ENCODE results near the gene MIEF1.

The MIEF1 gene

DNA sequence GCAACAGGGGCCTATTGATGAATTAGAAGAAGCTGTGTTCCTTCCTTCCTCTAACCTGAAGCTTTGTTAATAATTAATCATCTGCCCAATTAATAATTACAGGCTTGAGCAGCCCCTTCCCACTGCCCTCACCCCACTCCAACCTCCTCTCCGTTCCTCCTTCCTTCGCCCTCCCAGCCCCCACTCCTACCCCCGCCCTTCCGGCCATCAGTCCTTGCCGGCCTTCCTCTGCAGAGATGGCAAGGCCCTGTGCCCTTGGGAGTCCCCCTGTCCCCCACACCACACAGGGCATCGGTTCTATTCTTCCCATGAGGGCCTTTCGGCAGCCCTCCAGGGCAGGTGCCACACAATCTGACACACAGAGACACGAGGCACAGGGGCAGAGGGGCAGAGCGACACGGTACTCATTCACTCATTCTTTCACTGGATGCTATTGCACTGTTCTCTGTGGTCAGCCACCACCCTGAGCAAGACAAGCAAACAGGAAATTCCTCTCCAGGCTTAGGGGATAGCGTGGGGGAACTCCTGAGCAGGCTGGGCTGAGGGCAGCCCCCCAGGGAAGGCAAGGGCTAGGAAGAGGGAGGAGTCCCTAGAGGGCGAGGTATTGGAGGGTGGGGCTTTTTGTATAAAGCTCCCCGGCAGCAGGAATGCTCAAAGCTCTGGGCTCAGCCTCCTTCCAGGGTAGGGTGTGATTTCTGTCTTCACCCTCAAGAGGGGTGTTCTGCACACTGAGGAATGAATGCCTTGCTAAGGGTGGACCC lies 30.5 kb upstream of the MIEF1 start:
- DNase-seq, result no peak

DNA sequence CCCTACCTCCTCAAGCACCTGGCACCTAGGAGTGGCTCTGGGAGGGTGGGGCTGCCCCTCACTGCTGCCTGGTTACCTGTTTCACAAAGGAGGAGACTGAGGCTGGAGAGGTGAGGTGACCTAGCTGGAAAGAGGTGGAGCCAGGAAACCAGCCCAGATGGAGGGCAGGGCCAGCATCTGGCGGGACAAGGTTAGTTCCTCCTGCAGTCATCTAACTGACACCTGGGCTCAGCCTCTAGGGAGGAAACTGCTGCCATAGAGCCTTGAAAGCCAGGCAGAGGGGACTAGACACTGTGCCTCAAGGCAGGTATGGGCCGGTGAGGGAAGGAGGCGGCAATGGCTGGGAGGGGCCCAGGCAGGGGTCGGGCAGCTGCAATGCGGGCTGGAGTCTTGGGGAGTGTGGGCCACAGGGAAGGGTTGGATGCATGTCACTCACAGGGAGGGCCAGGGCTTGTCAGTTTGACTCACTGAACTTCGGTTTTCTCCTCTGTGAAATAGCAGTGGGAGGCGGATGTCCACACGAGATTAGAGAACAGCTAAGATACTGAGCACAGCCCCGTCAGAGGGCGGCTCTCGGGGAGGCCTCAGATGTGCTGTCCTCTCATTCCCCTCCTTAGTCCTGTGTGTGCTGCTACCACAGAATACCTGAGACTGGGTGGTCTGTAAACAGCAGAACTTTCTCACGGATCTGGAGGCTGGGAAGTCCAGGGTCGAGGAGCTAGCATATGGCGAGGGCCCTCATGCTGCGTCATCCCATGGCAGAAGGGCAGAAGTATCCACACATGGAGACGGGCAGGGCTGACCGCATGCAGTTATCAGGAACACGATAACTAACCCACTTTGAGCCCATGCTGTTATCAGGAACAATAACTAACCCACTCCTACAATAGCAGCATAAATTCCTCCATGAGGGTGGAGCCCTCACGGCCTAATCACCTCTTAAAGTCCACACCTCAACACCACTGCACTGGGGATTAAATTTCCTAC lies 29.2 kb upstream of the MIEF1 start:
- no peak for DNase-seq

DNA sequence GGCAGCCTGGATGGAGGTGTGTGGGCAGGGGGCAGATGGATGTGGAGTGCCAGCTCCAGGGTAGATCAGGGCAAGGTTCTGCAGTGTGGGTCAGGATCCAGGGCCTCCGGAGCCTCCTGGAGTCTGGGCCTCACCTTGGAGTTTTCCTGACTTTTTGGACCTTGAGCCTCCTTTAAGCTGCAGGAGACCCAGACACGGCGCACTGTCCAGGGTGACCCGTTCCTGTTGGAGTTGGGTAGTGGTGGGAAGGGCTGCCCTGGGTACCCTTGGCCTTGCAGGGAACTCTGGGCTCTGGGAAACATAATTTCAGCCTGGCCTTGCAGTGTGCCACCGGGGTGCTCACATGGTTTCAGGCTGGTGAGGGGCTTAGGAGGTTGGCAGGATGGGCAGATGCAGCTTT lies 28.2 kb upstream of the MIEF1 start:
- no peak for DNase-seq

DNA sequence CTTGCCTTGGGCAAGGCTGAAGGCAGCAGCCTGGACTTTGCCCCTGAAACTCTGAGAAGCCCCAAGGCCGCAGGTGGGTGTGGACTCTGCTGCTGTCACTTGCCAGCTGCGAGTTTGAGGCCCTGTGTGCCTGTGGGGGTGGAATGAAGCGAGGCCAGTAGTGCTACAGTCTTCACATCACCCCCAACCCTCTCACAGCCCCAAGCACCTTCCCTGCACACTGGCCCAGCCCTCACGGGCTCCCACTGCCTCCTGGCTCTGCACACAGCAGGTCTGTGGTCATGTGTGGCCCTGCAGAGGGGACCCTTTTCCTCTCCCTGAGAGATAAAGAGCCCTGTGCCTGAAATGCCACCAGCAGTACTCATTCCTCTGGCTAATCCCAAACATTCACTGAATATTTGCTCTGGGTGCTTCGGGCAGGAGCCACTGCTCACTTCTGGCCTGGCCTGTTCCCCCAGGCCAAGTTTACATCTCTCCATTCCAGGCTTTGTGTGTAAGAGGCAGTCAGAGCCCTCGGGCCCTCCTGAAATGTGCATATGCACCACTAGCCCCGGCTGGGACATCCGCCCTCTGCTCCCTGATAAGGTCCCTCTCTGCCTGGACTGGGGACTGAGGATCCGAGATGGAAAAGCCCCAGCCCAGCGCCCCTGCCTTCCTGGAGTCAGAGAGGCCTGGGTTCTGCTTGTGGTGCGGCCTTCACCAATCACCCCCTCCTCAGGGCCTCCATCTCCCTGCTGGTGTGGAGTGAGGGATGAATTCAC lies 27.6 kb upstream of the MIEF1 start:
- no peak for DNase-seq

DNA sequence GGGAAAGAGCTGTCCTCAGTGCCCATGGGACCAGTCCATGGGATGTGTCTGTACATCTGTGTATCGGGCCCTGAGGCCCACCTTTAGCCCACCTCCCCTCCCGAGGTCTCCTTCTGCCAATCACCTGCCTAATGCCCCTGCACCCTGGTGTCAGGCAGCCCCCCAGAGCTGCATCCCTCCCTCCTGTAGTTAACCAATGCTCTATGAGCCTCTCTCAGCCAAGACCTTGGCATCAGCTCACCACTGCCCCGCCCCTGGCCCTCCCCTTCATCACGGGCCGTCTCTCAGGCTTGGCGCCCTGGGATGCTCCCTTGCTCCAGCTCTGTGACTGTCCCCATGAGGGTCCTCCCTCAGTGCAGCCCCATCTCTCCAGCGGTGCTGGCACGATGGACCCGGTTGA lies 26.8 kb upstream of the MIEF1 start:
- no peak for DNase-seq

DNA sequence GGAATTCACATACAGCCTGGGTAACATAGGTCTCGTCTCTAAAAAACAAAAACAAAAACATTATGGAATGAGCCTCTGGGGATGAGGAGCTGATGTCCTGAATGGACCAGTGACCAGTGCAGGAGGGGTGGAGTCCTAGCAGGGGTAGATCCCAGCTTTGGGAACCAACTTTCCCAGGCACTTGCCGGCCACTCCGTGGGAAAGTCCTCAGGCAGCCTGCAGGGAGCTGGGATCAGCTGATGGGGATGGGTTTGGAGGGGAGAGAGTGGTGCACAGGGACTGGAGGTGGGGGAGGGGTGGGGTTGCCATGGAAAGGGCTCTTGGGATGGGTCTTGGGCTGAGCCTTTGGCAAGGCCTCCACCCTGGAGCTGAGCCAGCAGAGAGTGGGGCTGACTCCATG lies 26.2 kb upstream of the MIEF1 start:
- DNase-seq, result no peak

DNA sequence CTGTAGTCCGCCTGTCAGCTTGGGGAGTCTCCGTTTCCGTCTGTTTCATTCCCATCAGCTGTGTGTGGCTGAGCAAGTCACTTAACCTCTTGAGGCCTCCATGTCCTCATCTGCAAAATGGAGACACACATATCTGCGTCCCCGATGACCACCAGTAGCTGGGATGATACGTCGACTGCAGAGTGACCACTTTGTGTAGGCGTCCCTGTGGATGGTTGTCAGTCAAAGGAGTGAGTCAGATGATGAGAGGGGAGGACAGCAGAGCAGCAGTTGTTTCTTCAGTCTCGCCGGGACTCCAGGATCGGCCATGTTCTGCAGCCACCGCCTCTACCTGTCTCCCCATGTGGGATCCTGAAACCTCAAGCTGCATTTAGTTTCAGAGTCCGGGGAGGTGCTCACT lies 25.4 kb upstream of the MIEF1 start:
- DNase-seq, result no peak

DNA sequence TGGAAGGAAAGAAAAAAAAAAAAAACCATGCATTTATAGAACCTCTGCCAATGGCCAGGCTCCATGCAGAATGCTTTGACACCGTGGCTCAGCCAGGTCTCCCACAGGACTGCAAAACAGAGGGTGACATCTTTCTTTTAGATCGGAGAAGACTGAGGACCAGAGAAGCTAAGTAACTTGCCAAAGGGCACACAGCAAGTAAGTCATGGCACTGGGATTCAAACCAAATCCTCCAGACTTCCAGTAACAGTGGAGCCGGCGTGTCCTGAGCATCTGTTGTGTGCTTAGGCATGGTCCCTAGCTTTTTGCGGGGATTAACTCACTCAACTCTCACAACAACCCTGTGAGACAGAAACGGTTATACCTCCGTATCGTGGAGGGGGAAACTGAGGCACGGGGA lies 24.5 kb upstream of the MIEF1 start:
- DNase-seq, result no peak

DNA sequence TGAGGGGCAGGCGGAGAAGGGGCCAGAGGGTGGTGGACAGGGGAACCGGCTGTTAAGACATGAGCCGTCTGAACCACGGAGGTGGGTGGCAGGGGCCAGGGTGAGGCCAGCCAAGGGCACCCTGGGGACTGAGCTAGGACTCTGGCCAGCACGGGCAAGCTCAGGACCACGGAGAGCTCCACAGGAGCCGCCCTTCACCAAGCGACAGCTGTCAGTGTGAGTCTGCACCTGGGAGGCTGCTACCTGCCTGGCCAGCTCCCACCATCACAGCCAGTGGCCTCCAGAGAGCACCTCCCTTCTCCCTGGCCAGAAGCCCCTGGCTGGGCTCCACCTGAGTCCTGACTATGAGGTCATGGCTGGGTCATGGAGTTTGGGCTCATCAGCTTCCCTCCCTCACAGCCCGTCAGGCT lies 23.6 kb upstream of the MIEF1 start:
- no peak for DNase-seq

DNA sequence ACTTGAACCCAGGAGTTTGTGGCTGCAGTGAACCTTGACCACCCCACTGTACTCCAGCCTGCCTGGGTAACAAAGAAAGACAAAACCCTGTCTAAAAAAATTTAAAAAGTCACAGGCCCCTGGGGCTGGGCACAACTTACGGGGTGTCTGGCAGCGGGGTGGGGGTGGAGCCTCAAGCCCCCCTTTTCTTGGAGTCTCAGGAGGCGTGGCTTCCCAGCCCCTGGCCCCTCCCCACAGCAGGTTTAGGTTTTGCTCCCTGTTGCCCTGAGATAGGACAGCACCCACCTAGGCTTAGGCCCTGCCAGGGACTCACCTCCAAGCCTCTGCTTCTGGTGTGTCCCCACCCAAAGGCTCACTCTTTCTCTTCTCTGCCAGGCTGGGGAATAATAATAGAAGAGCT lies 22.8 kb upstream of the MIEF1 start:
- DNase-seq, result no peak

DNA sequence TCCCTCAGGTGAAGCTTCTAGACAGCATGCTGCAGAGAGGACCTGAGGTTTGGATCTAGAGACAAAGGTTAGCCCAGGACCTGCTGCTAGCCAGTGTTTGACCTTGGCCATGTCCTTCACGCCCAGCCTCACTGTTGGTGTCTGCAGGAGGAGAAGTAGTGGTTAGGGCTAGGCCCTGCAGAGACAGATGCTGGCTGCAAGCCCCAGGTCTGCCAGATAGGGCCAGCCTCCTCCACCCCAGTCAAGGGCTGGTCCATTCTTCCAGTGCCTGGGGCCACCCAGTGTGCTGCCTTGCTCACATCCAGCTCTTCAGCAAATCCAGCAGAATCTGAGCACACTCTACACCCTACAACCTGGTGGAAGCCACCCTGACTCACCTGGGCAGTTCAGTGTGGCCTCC lies 21.5 kb upstream of the MIEF1 start:
- DNase-seq, result no peak

DNA sequence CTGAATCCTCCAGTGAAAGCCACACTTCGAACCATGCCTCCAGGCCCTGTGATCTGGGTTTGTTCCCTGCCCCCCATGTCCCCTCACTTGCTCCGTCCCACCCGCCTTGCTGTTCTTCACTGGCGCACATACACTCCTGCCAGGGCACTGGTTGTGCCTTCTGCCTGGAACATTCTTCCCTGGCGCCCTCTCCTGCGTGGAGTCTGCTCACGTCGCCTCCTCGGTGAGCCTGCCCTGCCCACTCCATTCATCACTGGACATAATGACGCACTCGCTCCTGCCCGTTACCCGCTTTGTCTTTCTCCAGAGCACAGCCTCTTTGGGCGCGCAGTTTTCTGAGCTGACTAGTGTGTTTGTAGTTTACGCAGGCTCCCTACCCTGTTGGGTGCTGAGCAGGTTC lies 21.0 kb upstream of the MIEF1 start:
- no peak for DNase-seq

DNA sequence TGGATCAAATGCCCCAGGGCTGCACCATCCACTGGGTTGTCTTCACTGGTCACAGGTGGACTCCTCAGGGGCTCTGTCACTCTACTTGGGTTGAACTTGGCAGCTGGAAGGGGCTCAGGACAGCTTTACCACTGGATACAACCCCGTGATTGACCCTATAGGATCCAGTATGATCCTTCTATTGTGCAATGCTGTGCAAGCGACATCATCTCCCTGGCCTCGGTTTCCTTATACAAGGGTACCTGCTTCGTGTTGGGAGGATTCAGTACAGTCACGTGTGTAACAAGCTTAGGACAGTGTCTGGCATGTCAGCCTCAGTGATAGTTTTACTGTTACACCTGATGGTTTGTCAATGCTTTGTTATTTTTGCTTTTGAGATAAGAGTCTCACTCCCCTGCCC lies 20.5 kb upstream of the MIEF1 start:
- DNase-seq, result no peak

DNA sequence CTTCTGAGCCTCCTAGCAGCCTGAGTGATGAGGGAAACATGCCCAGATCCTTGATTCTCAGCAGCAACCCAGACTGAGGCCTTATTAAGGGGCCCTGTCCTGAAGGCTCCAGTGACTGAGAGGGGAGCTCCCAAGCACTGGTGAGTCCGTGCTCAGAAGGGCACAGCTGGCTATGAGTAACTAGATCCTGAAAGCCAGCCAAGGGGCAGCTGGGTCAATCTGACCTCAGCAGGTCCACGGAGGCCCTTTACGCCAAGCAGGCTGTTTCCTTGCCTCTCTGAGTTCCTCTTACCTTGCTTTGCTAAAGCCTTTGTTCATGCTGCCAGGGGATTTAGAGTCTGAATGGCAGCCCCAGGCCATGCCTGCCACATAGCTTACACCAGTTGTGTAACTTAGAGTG lies 19.3 kb upstream of the MIEF1 start:
- no peak for DNase-seq

DNA sequence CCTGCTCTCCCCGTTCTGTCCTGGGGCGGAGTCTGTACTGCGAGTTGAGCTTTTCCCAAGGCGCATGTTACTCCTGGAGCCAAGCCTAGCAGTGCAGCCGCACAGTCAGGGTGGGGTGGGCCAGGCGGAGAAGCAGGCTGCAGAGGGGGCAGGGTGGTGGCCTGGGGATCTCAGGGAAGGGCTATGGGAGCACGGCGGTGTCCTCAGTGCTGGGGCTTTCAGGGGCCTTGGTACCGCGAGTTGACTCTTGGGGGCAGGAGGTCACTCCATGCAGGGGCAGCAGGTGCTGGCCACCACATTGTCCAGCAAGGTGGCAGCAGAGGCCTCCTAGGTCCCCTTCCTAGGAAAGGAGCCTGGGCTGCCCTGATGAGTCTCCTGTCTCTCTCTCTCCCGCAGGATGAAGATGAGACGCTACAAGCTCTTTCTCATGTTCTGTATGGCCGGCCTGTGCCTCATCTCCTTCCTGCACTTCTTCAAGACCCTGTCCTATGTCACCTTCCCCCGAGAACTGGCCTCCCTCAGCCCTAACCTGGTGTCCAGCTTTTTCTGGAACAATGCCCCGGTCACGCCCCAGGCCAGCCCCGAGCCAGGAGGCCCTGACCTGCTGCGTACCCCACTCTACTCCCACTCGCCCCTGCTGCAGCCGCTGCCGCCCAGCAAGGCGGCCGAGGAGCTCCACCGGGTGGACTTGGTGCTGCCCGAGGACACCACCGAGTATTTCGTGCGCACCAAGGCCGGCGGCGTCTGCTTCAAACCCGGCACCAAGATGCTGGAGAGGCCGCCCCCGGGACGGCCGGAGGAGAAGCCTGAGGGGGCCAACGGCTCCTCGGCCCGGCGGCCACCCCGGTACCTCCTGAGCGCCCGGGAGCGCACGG lies 14.9 kb upstream of the MIEF1 start:
- no peak for DNase-seq

DNA sequence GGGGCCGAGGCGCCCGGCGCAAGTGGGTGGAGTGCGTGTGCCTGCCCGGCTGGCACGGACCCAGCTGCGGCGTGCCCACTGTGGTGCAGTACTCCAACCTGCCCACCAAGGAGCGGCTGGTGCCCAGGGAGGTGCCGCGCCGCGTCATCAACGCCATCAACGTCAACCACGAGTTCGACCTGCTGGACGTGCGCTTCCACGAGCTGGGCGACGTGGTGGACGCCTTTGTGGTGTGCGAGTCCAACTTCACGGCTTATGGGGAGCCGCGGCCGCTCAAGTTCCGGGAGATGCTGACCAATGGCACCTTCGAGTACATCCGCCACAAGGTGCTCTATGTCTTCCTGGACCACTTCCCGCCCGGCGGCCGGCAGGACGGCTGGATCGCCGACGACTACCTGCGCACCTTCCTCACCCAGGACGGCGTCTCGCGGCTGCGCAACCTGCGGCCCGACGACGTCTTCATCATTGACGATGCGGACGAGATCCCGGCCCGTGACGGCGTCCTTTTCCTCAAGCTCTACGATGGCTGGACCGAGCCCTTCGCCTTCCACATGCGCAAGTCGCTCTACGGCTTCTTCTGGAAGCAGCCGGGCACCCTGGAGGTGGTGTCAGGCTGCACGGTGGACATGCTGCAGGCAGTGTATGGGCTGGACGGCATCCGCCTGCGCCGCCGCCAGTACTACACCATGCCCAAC lies 14.1 kb upstream of the MIEF1 start:
- no peak for DNase-seq

DNA sequence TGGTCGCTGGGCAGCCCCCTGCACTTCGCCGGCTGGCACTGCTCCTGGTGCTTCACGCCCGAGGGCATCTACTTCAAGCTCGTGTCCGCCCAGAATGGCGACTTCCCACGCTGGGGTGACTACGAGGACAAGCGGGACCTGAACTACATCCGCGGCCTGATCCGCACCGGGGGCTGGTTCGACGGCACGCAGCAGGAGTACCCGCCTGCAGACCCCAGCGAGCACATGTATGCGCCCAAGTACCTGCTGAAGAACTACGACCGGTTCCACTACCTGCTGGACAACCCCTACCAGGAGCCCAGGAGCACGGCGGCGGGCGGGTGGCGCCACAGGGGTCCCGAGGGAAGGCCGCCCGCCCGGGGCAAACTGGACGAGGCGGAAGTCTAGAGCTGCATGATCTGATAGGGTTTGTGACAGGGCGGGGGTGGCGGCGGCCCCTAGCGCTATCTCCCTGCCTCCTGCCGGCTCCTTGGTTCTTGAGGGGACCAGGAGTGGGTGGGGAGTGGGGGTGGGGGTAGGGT lies 13.5 kb upstream of the MIEF1 start:
- DNase-seq, result no peak

DNA sequence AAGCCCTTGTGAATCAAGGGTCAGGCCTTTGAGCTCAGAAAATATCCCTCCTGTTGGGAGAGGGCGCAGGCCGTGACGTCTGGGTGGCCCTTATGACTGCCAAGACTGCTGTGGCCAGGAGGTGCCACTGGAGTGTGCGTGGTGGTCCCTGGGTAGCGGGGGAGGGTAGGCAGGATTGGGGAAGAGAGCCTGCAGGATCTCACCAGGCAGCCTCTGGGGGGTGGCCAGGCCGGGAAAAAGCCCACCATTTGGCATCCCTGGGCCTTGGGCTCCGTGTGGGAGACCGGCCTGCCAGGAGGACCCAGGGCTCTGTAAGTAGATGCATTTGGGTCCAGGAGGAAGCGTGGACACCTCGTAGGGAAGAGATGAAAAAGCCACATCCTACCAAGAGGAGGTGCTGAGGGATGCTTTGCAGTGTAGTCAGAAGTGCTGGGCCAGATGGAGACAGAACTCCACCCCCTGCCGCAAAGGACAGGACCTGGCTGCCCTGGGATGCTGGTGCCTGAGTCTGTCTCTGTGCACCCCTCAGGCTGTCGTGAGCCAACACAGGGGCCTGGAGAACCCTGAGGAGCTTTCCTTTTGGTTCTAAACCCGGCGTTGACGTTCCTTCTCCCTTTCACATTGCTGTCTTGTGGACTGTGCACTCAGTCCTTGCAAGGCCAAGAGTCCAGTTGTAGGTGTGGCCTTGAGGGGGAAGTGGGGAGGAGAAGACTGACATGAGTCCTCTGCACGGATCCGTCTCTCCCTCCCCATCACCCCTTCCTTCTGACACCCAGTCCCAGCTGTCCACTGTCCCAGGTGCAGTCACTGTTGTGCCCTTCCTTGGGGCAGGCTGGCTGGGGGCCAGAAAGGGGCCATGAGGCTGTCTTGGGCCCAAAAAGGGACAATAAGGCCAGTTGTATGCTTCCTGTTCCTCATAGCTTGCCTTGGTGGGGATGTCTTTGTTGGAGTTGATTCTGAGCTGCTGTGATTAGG lies 12.7 kb upstream of the MIEF1 start:
- no peak for DNase-seq

DNA sequence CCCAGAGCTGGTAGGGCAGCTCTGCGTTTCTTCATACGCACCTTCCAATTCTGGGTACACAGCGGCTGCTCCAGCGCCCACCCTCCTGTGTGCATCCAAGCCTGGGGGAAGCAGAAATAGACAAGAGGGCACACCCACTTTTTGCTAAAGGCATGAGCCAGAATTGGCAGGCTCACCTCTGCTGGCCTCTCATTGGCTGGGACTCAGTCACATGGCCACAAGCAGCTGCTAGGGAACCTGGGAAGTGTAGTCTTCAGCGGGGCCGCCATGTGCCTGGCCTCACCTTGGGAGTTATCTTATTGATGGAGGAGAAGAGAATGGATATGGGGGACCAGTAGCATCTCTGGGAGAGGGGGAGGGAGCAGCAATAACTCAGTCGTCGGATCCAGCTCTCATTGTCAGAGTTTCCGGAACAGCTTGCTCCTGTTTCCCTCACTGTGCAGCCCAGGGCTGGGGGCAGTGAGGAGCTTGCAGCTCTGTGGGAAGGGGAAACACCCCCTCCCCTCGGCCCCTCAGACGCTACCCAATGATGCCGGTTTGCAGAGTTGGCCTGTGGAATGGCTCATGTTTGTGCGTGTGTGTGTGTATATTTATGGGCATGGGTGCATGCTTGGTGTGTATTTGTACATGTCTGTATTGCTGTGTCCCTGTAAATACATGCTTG lies 11.8 kb upstream of the MIEF1 start:
- peak; percentile 60 for DNase-seq
